HepG2 (cell line): ENCODE results near the gene BEST2.

Source experiments
- BHLHE40 ChIP-seq: IDR thresholded peaks from 2 replicates; pipeline ENCODE4 v1.6.1; 2011; ENCODE audit warnings: low read length, improper control_type of control experiment
- CENPX ChIP-seq: sonication (generic); formaldehyde crosslinking; IDR thresholded peaks from 2 replicates; pipeline ENCODE4 v1.9.0; 2021; ENCODE audit warnings: mild to moderate bottlenecking, missing genetic modification reagents, moderate library complexity
- KLF15 ChIP-seq: sonication (generic); formaldehyde crosslinking; IDR thresholded peaks from 2 replicates; pipeline ENCODE4 v1.8.1; 2023; ENCODE audit warnings: borderline replicate concordance, mild to moderate bottlenecking, inconsistent platforms, missing genetic modification reagents, mixed read lengths
- NCOR1 ChIP-seq: fragments of 200-600 bp; sonication (generic); IDR thresholded peaks from 2 replicates; pipeline ENCODE4 v1.7.0; 2017; ENCODE audit warnings: antibody characterized with exemption, low read length, borderline replicate concordance
- PHF20 ChIP-seq: sonication (generic); formaldehyde crosslinking; IDR thresholded peaks from 2 replicates; pipeline ENCODE4 v1.5.0; 2020; ENCODE audit warnings: mild to moderate bottlenecking, missing genetic modification reagents
- TAF1 ChIP-seq: sonication (generic); formaldehyde crosslinking; IDR thresholded peaks from 2 replicates; pipeline ENCODE4 v1.4.0; 2020; ENCODE audit warnings: missing genetic modification reagents
- ZNF275 ChIP-seq: sonication (generic); formaldehyde crosslinking; IDR thresholded peaks from 2 replicates; pipeline ENCODE4 v1.8.0; 2022; ENCODE audit warnings: missing genetic modification reagents, mild to moderate bottlenecking, inconsistent platforms, borderline replicate concordance
- ZNF382 ChIP-seq: sonication (generic); formaldehyde crosslinking; IDR thresholded peaks from 2 replicates; pipeline ENCODE4 v1.5.0; 2020; ENCODE audit warnings: missing genetic modification reagents, mild to moderate bottlenecking, borderline replicate concordance
- ZSCAN5A ChIP-seq: sonication (generic); formaldehyde crosslinking; IDR thresholded peaks from 2 replicates; pipeline ENCODE4 v1.8.0; 2022; ENCODE audit warnings: mild to moderate bottlenecking, missing genetic modification reagents, borderline replicate concordance

DNA sequence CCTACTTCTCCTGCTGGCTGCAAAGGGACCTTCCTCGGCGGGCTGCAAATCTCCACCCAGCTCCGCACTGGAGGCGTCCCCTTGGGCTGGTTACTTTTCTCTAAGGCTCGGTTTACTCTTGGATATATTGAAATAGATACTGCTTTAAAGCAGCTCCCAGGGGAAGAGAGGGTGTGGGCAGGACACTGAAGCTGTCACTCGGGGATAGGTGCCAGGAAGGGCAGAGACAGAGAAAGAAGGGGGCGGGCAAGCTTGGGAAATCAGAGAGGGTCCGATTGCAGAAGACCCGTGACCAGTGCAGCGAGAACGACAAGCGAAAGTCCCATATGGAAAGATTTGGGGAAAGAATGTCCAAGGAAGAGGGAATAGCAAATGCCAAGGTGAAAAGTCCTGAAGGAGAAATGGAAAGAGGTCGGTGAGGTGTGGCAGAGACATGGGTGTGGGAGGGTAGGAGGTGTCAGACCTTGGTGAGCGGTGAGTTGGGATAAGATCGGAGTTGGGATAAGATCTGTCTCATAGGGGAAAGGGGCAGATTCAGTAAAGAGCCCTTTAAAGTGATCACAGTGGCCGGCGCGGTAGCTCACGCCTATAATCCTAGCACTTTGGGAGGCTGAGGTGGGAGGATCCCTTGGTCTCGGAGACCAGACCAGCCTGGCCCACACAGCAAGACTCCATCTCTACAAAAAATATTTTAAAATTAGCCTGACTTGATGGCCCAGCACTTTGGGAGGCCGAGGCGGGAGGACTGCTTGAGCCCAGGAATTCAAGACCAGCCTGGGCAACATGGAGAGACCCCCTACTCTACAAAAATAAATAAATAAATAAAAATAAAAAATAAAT, 50.9 kb downstream of the BEST2 start:
- TF ChIP-seq ZNF382 (CRISPR knock-in tag) (no peak), ZSCAN5A (CRISPR knock-in tag) (no peak), ZNF275 (no peak), CENPX (CRISPR knock-in tag) (no peak), BHLHE40 (no peak), NCOR1 (no peak), TAF1 (CRISPR knock-in tag) (no peak), PHF20 (CRISPR knock-in tag) (no peak), KLF15 (CRISPR knock-in tag) (no peak)
